Measurements from ENCODE around the gene ATF4. TPM values are rescaled to one million over a fixed set of nuclear protein-coding genes. Genes with fewer than 3 reads are reported as not detected.

Gene ATF4
- total RNA-seq, 1 experiment from 2014 or later = 608 TPM

GRCh38 chr22:39500101-39500500 lies 20.3 kb upstream of the ATF4 start:
- RAD21 ChIA-PET (ENCODE audit: low non-redundant PET in 1 of 2, low total read pairs in 2 of 2, uncharacterized antibody in 2 of 2, unreplicated experiment in 2 of 2) = no interaction called here
- Histone ChIP-seq H3K36me3 (ENCODE audit: control insufficient read depth in 1 of 2, insufficient read depth in 2 of 2, low read length in 2 of 2) (peaks cover 5 to 15% of the 10 kb centered on the region in 2 experiments; a peak in 3 of 4 replicates), H3K4me3 (replicated peaks in 1 of 2; ENCODE audit: low read depth in 1 of 2, low read length in 2 of 2) (no peak overlapping the region), H3K27ac (ENCODE audit: low read depth, low read length) (no peak overlapping the region), H3K9ac (ENCODE audit: low read length) (no peak overlapping the region), H3K79me2 (ENCODE audit: insufficient read depth, low read length) (peaks cover 30% of the 10 kb centered on the region), H3K27me3 (ENCODE audit: insufficient read depth, low read length) (no peaks in the 10 kb centered on the region), H3K9me2 (ENCODE audit: insufficient read depth) (no peaks in the 10 kb centered on the region), H2AFZ (ENCODE audit: low read depth, low read length, poor library complexity, severe bottlenecking) (no peak overlapping the region), H3K9me3 (ENCODE audit: control insufficient read depth in 1 of 2, insufficient read depth in 1 of 2, low read depth in 1 of 2, low read length in 2 of 2) (no peaks in the 10 kb centered on the region), H4K20me1 (ENCODE audit: insufficient read depth) (no peaks in the 10 kb centered on the region), H3K4me1 (ENCODE audit: control insufficient read depth in 1 of 2, insufficient read depth in 2 of 2, low read length in 2 of 2) (peaks cover 23 to 50% of the 10 kb centered on the region in 2 experiments), H3K4me2 (ENCODE audit: low read length) (no peak overlapping the region)
- no TSS peak for BruUV-seq (replicated peaks)
- intact Hi-C loops (cut with micrococcal nuclease) = no loop called here
- POLR2A ChIA-PET = interaction anchor here (1.9 kb wide), 1 partner anchor 20 kb away, joined by 5 read pairs; the partner anchor contains the start of gene ATF4
- no peak for TF ChIP-seq ZNF274 (IDR thresholded peaks at IDR 0.05; ENCODE audit: low read depth, low read length)
- TF ChIP-seq RAD21 (IDR thresholded peaks at IDR 0.05; ENCODE audit: low read depth) = no peak
- no peak for TF ChIP-seq SIN3A (IDR thresholded peaks at IDR 0.05; ENCODE audit: low read depth)
- no peak for TF ChIP-seq CTCF (IDR thresholded peaks at IDR 0.05 in 2 of 3, conservative IDR thresholded peaks at IDR 0.05 in 1 of 3; ENCODE audit: borderline replicate concordance in 1 of 3, insufficient read depth in 1 of 3, low read depth in 2 of 3, low read length in 2 of 3)
- TF ChIP-seq SP1 (IDR thresholded peaks at IDR 0.05; ENCODE audit: low read depth) = no peak
- no peak for TF ChIP-seq CBX3 (IDR thresholded peaks at IDR 0.05; ENCODE audit: low read depth)
- no peak for TF ChIP-seq TCF7L2 (IDR thresholded peaks at IDR 0.05; ENCODE audit: borderline replicate concordance, extremely low read depth, insufficient read depth, insufficient read length)
- TF ChIP-seq JUND (IDR thresholded peaks at IDR 0.05) = no peak
- no peak for TF ChIP-seq ATF3 (IDR thresholded peaks at IDR 0.05)
- TF ChIP-seq POLR2A (IDR thresholded peaks at IDR 0.05; ENCODE audit: borderline replicate concordance, extremely low read depth, insufficient read depth, insufficient read length) = no peak
- TF ChIP-seq ZBTB33 (IDR thresholded peaks at IDR 0.05; ENCODE audit: extremely low read depth, insufficient replicate concordance, low read length) = no peak
- no peak for TF ChIP-seq REST (IDR thresholded peaks at IDR 0.05; ENCODE audit: low read depth)
- TF ChIP-seq EGR1 (IDR thresholded peaks at IDR 0.05; ENCODE audit: low read depth) = no peak
- TF ChIP-seq SRF (IDR thresholded peaks at IDR 0.05; ENCODE audit: low read depth) = no peak
- no peak for TF ChIP-seq ZFX (IDR thresholded peaks at IDR 0.05)
- no peak for TF ChIP-seq CEBPB (IDR thresholded peaks at IDR 0.05; ENCODE audit: low read depth)
- TF ChIP-seq MAX (IDR thresholded peaks at IDR 0.05) = no peak
- CTCF ChIA-PET = no interaction called here
- no peak for ATAC-seq
- DNase-seq (ENCODE audit: low read depth, low spot score) = no peak
